GM12892 (cell line): Measurements from ENCODE around the gene MINK1.
"Not testable (repeated sequence)": the region's sequence is repeated elsewhere in the genome, so short reads cannot be mapped to it uniquely, and the experiment has no call there.

ENCODE experiments used
- DNase-seq: peaks from one replicate; pipeline ENCODE4 v3.0.0; 2011; ENCODE audit not compliant: insufficient read length
- FAIRE-seq: peaks from 2 replicates; lab custom pipeline; 2011; peaks lifted over from hg19 to GRCh38; lab: Jason Lieb, UNC
- POLR2A ChIP-seq: IDR thresholded peaks from 2 replicates; pipeline ENCODE4 v1.6.1; 2011; ENCODE audit warnings: low read depth, low read length, control low read depth
- POLR2AphosphoS5 ChIP-seq: IDR thresholded peaks from 2 replicates; pipeline ENCODE4 v1.6.1; 2011; ENCODE audit warnings: low read depth, low read length, control low read depth
- TAF1 ChIP-seq: IDR thresholded peaks from 2 replicates; pipeline ENCODE4 v1.6.1; 2011; ENCODE audit warnings: low read depth, mild to moderate bottlenecking, control low read depth, low read length, borderline replicate concordance

The MINK1 gene

GRCh38 chr17:4853208-4853671 lies 20.1 kb downstream of the MINK1 start:
- TF ChIP-seq TAF1 (no peak), POLR2AphosphoS5 (no peak), POLR2A (no peak)
- FAIRE-seq (no peak), DNase-seq (no peak)

DNA sequence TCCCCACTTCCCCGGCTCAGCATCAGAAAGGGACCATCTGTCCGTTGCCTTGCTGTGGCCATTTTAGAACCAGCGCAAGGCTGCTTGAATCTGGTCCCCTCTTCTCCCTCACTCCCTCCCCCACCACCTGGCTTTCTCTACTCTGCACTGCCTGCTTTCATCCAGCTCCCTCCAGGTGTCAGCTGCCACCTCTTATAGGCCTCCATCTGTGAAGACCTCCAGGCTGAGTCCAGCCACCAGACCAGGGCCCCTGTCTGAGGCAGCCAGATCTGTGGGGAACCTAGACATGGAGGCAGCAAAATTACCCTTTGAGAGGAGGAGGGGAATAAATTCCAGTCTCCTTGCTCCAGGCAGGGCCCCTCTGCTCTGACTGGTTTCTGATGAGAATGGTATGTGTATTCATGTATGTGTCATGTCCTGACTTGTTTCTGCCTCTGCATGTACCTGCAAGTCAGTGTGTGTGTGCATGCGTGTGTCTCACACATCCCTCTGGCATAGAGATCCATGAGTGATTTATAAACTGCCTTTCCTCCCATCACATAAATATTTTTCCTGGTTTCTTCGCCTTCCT lies 21.1 kb downstream of the MINK1 start:
- DNase-seq, result no peak
- no peak for FAIRE-seq
- no peak for TF ChIP-seq TAF1

- TF ChIP-seq TAF1 (no peak), POLR2AphosphoS5 (no peak)
- DNase-seq (no peak), FAIRE-seq (no peak)
These were observed 23.3 kb downstream of the MINK1 start for GRCh38 chr17:4856271-4856936.

- no peak for DNase-seq
- FAIRE-seq, result no peak
- no peak for TF ChIP-seq TAF1
- no peak for TF ChIP-seq POLR2AphosphoS5
- TF ChIP-seq POLR2A, result no peak
These were observed 23.8 kb downstream of the MINK1 start for GRCh38 chr17:4856937-4857314.

- not testable (repeated sequence) for FAIRE-seq, DNase-seq
These were observed 24.2 kb downstream of the MINK1 start for GRCh38 chr17:4857347-4857746.

- DNase-seq (no peak), FAIRE-seq (no peak)
- TF ChIP-seq POLR2AphosphoS5, result no peak
- no peak for TF ChIP-seq POLR2A
- TF ChIP-seq TAF1, result no peak
These were observed 25.1 kb downstream of the MINK1 start for GRCh38 chr17:4858068-4858881.

DNA sequence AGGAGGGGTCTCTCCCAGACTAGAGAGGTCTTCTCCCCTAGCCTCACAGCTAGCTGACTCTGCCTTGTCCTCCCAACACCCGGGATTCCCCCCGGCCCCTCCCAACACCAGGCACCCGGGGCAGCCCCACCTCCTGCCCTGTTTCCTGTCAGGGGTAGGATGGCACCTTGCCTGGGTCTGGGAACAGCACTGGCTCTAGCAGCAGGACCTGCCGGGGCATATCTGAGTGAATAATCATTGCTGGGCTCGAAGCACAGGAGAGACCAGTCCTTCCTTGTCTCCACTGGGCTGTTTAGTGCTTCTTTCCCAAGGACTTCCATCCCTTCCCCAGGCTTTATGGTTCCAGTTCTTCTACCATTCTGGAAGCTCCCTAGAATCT lies 25.7 kb downstream of the MINK1 start:
- DNase-seq (no peak), FAIRE-seq (no peak)
- no peak for TF ChIP-seq POLR2AphosphoS5
- no peak for TF ChIP-seq TAF1
- no peak for TF ChIP-seq POLR2A

DNA sequence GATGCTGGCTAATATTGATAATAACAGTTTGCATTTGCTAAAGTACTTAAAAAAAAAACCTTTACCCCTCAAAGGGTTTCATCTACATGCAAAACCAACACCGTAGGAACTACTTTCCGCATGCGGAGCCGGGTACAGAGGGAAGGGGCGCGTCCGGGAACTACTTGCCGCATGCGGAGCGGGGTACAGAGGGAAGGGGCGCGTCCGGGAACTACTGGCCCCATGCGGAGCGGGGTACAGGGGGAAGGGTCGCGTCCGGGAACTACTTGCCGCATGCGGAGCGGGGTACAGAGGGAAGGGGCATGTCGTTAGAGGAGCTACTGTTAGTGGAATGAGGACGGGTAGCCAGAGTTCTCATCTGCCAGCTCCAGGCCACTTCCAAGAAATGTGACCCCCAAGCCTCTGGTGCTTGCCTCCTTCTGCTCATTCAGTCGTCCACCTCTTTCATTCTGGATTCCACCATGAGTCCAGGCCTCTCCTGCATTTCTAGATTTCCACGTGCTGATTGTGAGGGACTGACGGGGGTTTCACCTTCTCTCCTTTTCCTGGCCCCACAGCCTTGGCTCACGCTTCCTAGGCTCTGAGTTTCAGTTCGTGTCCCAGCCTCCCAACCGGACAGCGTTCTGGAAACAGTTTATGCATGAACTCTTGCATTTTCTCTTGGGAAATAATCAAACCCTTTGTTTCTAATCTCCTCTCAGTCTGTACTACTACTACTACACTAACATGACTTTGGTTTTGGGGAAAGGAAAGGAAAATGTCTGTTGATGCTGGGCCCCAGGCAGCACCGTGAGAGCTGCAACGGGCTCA lies 26.9 kb downstream of the MINK1 start:
- no peak for DNase-seq
- TF ChIP-seq POLR2AphosphoS5 (no peak), TAF1 (no peak), POLR2A (no peak)
- no peak for FAIRE-seq

GRCh38 chr17:4860651-4861050 lies 27.5 kb downstream of the MINK1 start:
- DNase-seq, result no peak
- TF ChIP-seq POLR2A (no peak), TAF1 (no peak), POLR2AphosphoS5 (no peak)
- no peak for FAIRE-seq

- DNase-seq (no peak), FAIRE-seq (no peak)
- TF ChIP-seq TAF1 (no peak), POLR2A (no peak), POLR2AphosphoS5 (no peak)
These were observed 27.9 kb downstream of the MINK1 start for GRCh38 chr17:4861052-4861451.

GRCh38 chr17:4862720-4863119 lies 29.6 kb downstream of the MINK1 start:
- TF ChIP-seq POLR2A (no peak), POLR2AphosphoS5 (no peak), TAF1 (no peak)
- FAIRE-seq, result no peak
- DNase-seq, result no peak

DNA sequence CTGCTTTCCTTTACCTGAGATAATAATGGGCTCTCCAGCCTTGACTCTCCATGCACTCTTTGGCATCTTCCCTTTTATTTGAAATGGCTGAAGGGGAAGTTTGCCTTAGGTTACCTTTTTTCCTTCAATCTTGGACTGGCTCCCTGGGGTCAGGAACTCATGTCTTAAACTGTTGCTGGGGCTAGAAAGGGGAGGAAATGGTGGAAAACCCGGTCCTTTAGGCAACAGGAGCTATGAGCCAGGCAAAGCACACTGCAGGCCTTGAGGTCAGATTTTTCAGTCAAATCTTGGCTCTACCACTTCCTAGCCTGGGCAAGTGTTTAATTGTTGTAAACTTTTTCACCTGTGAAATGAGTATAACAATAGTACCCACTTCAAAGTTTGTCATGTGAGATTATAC lies 30.2 kb downstream of the MINK1 start:
- FAIRE-seq, result no peak
- no peak for DNase-seq
- TF ChIP-seq POLR2A, result no peak
- no peak for TF ChIP-seq POLR2AphosphoS5
- no peak for TF ChIP-seq TAF1

DNA sequence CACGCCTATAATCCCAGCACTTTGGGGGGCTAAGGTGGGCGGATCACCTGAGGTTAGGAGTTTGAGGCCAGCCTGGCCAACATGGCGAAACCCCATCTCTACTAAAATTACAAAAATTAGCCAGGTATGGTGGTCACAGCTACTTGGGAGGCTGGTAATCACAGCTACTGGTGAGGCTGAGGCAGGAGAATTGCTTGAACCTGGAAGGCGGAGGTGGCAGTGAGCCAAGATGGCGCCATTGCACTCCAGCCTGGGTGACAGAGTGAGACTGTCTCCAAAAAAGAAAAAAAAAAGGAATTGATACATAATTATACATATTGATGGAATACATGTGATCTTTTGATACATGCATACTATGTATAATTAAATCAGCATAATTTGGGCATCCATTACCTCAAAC lies 34.4 kb downstream of the MINK1 start:
- not testable (repeated sequence) for FAIRE-seq, DNase-seq

- not testable (repeated sequence) for DNase-seq, FAIRE-seq
These were observed 36.2 kb downstream of the MINK1 start for GRCh38 chr17:4869058-4869998.
